ENCODE results near the gene CCDC159.
"Not testable (repeated sequence)": the region's sequence is repeated elsewhere in the genome, so short reads cannot be mapped to it uniquely, and the experiment has no call there.

CCDC159 gene

GRCh38 chr19:11373885-11374432 lies 27.6 kb downstream of the CCDC159 start:
- DNase-seq (ENCODE audit: low spot score): no peak
- no peak for TF ChIP-seq CTCF (IDR thresholded peaks at IDR 0.05)

GRCh38 chr19:11374433-11375142 lies 28.3 kb downstream of the CCDC159 start, which contains the start of gene SWSAP1:
TSS of gene SWSAP1 (plus strand) at chr19:11374666. CDS start at chr19:11374681, 15 bp downstream.
- Histone ChIP-seq H3K4me3 (peak within 1 kb of the TSS; percentile 95), H3K27ac (peak within 1 kb of the TSS; percentile 90 to 99)
- DNase-seq (ENCODE audit: low spot score): peak; percentile 100
- TF ChIP-seq CTCF (IDR thresholded peaks at IDR 0.05): no peak

More at GRCh38 chr19:11373885-11374432, 27.6 kb downstream of the CCDC159 start:
- Histone ChIP-seq H3K4me3 (peak overlapping the region; percentile 95), H3K27ac (peak overlapping the region; percentile 90 to 99)

GRCh38 chr19:11375143-11375948 lies 29.0 kb downstream of the CCDC159 start:
- peak; percentile 83 for DNase-seq (ENCODE audit: low spot score)
- Histone ChIP-seq H3K27ac (peak overlapping the region; percentile 81 to 99), H3K4me3 (peak overlapping the region; percentile 95)
- no peak for TF ChIP-seq CTCF (IDR thresholded peaks at IDR 0.05)

- DNase-seq (ENCODE audit: low spot score): no peak
- peak overlapping the region in 1 of 2 donors; percentile 75 for H3K27ac ChIP-seq
- TF ChIP-seq CTCF (IDR thresholded peaks at IDR 0.05): no peak
- no peak overlapping the region for H3K4me3 ChIP-seq
These were observed 30.9 kb downstream of the CCDC159 start for GRCh38 chr19:11377237-11377636.

- no peak overlapping the region for H3K4me3 ChIP-seq
- peak overlapping the region in 1 of 2 donors; percentile 80 for H3K27ac ChIP-seq
- TF ChIP-seq CTCF (IDR thresholded peaks at IDR 0.05): no peak
- DNase-seq (ENCODE audit: low spot score): no peak
These were observed 31.4 kb downstream of the CCDC159 start for GRCh38 chr19:11377756-11378155.

GRCh38 chr19:11378319-11379189 lies 32.2 kb downstream of the CCDC159 start:
- Histone ChIP-seq H3K4me3 (no peak overlapping the region), H3K27ac (peak overlapping the region in 1 of 2 donors; percentile 80)
- peak; percentile 79 for DNase-seq (ENCODE audit: low spot score)
- TF ChIP-seq CTCF (IDR thresholded peaks at IDR 0.05): peak; percentile 55

GRCh38 chr19:11379269-11379845 lies 33.0 kb downstream of the CCDC159 start:
- peak overlapping the region in 1 of 2 donors; percentile 95 for H3K27ac ChIP-seq
- DNase-seq (ENCODE audit: low spot score); H3K4me3 ChIP-seq: not testable (repeated sequence)
